GM12878 (cell line): ENCODE results near the gene KLHDC1. TPM values are rescaled to one million over a fixed set of nuclear protein-coding genes. Genes with fewer than 3 reads are reported as not detected.

Experiments used
- CBX5 ChIP-seq: sonication (generic); IDR thresholded peaks from 2 replicates; pipeline ENCODE4 v1.6.1; 2016; ENCODE audit warnings: low read depth, moderate library complexity, mild to moderate bottlenecking, inconsistent platforms
- DPF2 ChIP-seq: fragments of 450-650 bp; IDR thresholded peaks from 2 replicates; pipeline ENCODE4 v1.6.1; 2017; ENCODE audit warnings: mild to moderate bottlenecking
- EED ChIP-seq: sonication (generic); IDR thresholded peaks from 2 replicates; pipeline ENCODE4 v1.6.1; 2016; ENCODE audit warnings: antibody characterized with exemption, low read depth
- EGR1 ChIP-seq, 2 experiments: IDR thresholded peaks; 1 replicate in 1 of 2; 2 replicates in 1 of 2; pipeline ENCODE4 v1.6.1; 2011 to 2012; ENCODE audit warnings: low read depth in 2 of 2, low read length in 2 of 2, borderline replicate concordance in 1 of 2, mild to moderate bottlenecking in 1 of 2, moderate library complexity in 1 of 2
- EP300 ChIP-seq, 2 experiments: fragments of 150-350 bp in 1 of 2; IDR thresholded peaks; 2 replicates each; pipeline ENCODE4 v1.6.1; 2011 to 2012; ENCODE audit warnings: low read depth in 2 of 2, low read length in 2 of 2, borderline replicate concordance in 1 of 2, improper control_type of control experiment in 1 of 2, inconsistent platforms in 1 of 2; ENCODE audit not compliant: control insufficient read depth in 1 of 2
- ESRRA ChIP-seq: IDR thresholded peaks from 2 replicates; pipeline ENCODE4 v1.6.1; 2012; ENCODE audit warnings: mild to moderate bottlenecking, low read length, improper control_type of control experiment
- IKZF2 ChIP-seq, 2 experiments: fragments of 450-650 bp; IDR thresholded peaks; 2 replicates each; pipeline ENCODE4 v1.6.1; 2017; ENCODE audit warnings: mild to moderate bottlenecking in 2 of 2, moderate library complexity in 2 of 2
- MEF2B ChIP-seq: fragments of 450-650 bp; IDR thresholded peaks from 2 replicates; pipeline ENCODE4 v1.6.1; 2018; ENCODE audit warnings: mild to moderate bottlenecking, moderate library complexity; ENCODE audit not compliant: partially characterized antibody, poor library complexity, severe bottlenecking
- MTA3 ChIP-seq: IDR thresholded peaks from 2 replicates; pipeline ENCODE4 v1.6.1; 2012; ENCODE audit warnings: low read length, inconsistent platforms, borderline replicate concordance
- NFYB ChIP-seq: IDR thresholded peaks from 2 replicates; pipeline ENCODE4 v1.6.1; 2011; ENCODE audit warnings: low read depth, mild to moderate bottlenecking, low read length, improper control_type of control experiment, moderate library complexity; ENCODE audit not compliant: insufficient read depth
- NR2F1 ChIP-seq: fragments of 450-650 bp; conservative IDR thresholded peaks from 2 replicates; pipeline ENCODE4 v1.6.1; 2017; ENCODE audit warnings: mild to moderate bottlenecking
- PAX8 ChIP-seq: fragments of 450-650 bp; IDR thresholded peaks from 2 replicates; pipeline ENCODE4 v1.6.1; 2017; ENCODE audit warnings: mild to moderate bottlenecking, moderate library complexity
- POLR2AphosphoS2 ChIP-seq: IDR thresholded peaks from 2 replicates; pipeline ENCODE4 v1.6.1; 2011; ENCODE audit warnings: low read depth, mild to moderate bottlenecking, low read length, improper control_type of control experiment, moderate library complexity
- RCOR1 ChIP-seq: conservative IDR thresholded peaks from 2 replicates; pipeline ENCODE4 v1.6.1; 2012; ENCODE audit warnings: low read depth, low read length, improper control_type of control experiment
- SREBF1 ChIP-seq: IDR thresholded peaks from 2 replicates; pipeline ENCODE4 v1.6.1; 2012; ENCODE audit warnings: mild to moderate bottlenecking, low read length
- SRF ChIP-seq, 2 experiments: IDR thresholded peaks; 2 replicates each; pipeline ENCODE4 v1.6.1; 2011; ENCODE audit warnings: low read depth in 2 of 2, low read length in 2 of 2, mild to moderate bottlenecking in 1 of 2, moderate library complexity in 1 of 2
- STAT1 ChIP-seq: fragments of 450-650 bp; conservative IDR thresholded peaks from 2 replicates; pipeline ENCODE4 v1.6.1; 2014; ENCODE audit warnings: antibody characterized with exemption, mild to moderate bottlenecking
- polyA plus RNA-seq, 11 experiments: library from polyadenylated mRNA; depleted of rRNA in 4 of 11; unstranded in 6 of 11; stranded (reverse) in 5 of 11; fragments of >200 nt; fragmentation: Nextera tagmentation in 4 of 11; fragmentation: Illumina TruSeq in 1 of 11; extraction: Ambion mirVana in 4 of 11; extraction: Trizol in 1 of 11; gene quantifications; 1 replicate in 1 of 11; 2 replicates in 10 of 11; pipeline versions ENCODE4 v1.2.1 to v1.2.3, GENCODE V29; 2011 to 2016; ENCODE audit warnings: inconsistent platforms in 2 of 11, missing spikeins in 2 of 11, low read depth in 1 of 11
- total RNA-seq, 4 experiments: library from RNA; depleted of rRNA in 3 of 4; stranded (reverse); fragments of >200 nt in 3 of 4; fragmentation: Illumina TruSeq in 1 of 4; extraction: Trizol in 1 of 4; gene quantifications; 2 replicates each; pipeline versions ENCODE4 v1.2.1 to v1.2.3, GENCODE V29; 2013 to 2021
- TF ChIP-seq, protein P1 (sequence below): fragments of 150-350 bp; IDR thresholded peaks from 2 replicates; pipeline ENCODE4 v1.6.1; 2016; ENCODE audit warnings: low read depth, low read length
- TF ChIP-seq, protein P2 (sequence below): fragments of 450-650 bp; conservative IDR thresholded peaks from 2 replicates; pipeline ENCODE4 v1.6.1; 2017; ENCODE audit warnings: mild to moderate bottlenecking, moderate library complexity
- TF ChIP-seq, protein P3 (sequence below): fragments of 450-650 bp; formaldehyde crosslinking; IDR thresholded peaks from 2 replicates; pipeline ENCODE4 v1.5.0; 2022; ENCODE audit warnings: mild to moderate bottlenecking, missing genetic modification characterization
- TF ChIP-seq, protein P4 (sequence below): IDR thresholded peaks from 2 replicates; pipeline ENCODE4 v1.6.1; 2012; ENCODE audit warnings: low read depth, low read length, improper control_type of control experiment

KLHDC1 gene
- total and polyA plus RNA-seq, 10 of the 15 experiments (the other 5 are each of a cell fraction or from before 2014, with no cell fraction given): 0.22 to 0.98 (median 0.55) TPM

DNA sequence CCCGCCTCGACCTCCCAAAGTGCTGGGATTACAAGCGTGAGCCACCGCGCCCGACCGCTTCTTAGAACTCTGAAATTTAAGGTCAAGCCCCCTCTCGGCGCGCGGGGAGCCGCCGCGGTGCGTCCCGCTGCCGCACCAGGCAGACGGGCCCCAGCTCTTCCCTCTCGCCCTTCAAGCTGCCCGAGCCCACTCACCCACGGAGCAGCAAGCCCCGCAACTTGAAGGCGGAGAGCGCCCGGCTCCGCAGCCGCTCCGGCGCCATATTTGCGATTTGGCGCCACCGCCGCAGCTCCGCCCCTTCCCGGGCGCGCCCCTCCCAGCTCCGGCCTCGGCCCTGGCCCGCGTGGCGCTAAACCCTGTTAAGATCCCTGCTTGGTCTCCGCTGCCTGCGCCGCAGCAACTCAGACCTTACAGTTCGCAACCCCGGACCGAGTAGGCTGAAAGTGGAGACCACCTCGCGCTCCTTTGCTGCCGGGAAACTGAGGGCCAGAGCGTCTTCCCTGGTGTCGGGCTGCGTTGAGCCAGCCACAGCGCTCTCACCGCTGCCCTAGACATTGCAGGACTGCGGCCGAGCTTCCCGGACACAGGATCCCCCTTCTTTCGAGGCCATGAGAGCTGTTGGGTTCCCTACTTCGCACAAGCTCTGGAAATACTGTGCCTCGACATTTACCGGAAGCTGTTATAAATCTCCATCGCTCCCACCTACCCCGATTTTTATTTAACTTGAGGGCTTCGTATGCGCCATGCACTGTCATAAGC, 4.8 kb upstream of the KLHDC1 start, which contains the start of gene POLE2 (continued):
- TF ChIP-seq, protein P1, sequence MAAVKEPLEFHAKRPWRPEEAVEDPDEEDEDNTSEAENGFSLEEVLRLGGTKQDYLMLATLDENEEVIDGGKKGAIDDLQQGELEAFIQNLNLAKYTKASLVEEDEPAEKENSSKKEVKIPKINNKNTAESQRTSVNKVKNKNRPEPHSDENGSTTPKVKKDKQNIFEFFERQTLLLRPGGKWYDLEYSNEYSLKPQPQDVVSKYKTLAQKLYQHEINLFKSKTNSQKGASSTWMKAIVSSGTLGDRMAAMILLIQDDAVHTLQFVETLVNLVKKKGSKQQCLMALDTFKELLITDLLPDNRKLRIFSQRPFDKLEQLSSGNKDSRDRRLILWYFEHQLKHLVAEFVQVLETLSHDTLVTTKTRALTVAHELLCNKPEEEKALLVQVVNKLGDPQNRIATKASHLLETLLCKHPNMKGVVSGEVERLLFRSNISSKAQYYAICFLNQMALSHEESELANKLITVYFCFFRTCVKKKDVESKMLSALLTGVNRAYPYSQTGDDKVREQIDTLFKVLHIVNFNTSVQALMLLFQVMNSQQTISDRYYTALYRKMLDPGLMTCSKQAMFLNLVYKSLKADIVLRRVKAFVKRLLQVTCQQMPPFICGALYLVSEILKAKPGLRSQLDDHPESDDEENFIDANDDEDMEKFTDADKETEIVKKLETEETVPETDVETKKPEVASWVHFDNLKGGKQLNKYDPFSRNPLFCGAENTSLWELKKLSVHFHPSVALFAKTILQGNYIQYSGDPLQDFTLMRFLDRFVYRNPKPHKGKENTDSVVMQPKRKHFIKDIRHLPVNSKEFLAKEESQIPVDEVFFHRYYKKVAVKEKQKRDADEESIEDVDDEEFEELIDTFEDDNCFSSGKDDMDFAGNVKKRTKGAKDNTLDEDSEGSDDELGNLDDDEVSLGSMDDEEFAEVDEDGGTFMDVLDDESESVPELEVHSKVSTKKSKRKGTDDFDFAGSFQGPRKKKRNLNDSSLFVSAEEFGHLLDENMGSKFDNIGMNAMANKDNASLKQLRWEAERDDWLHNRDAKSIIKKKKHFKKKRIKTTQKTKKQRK: no peak
- TF ChIP-seq CBX5 (no peak), EGR1 (IDR thresholded peaks at IDR 0.05; ENCODE audit: borderline replicate concordance in 1 of 2, low read depth in 2 of 2, low read length in 2 of 2) (no peak), NFYB (no peak), IKZF2 (IDR thresholded peaks at IDR 0.05) (peak in 1 of 2 experiments; percentile 56; a peak in 2 of 4 replicates), STAT1 (no peak), EP300 (IDR thresholded peaks at IDR 0.05; ENCODE audit: borderline replicate concordance in 1 of 2, control insufficient read depth in 1 of 2, low read depth in 2 of 2, low read length in 2 of 2) (no peak), SREBF1 (no peak), DPF2 (0 out of 2 replicates have a peak, but pooled peaks have one; percentile 57), SRF (IDR thresholded peaks at IDR 0.05; ENCODE audit: low read depth in 2 of 2, low read length in 2 of 2) (no peak), POLR2AphosphoS2 (peak; percentile 20; the same call in 1 of the 2 replicates), MEF2B (no peak), EED (no peak), MTA3 (no peak), RCOR1 (no peak), NR2F1 (peak; percentile 76), ESRRA (no peak), PAX8 (no peak)
- TF ChIP-seq, protein P2, sequence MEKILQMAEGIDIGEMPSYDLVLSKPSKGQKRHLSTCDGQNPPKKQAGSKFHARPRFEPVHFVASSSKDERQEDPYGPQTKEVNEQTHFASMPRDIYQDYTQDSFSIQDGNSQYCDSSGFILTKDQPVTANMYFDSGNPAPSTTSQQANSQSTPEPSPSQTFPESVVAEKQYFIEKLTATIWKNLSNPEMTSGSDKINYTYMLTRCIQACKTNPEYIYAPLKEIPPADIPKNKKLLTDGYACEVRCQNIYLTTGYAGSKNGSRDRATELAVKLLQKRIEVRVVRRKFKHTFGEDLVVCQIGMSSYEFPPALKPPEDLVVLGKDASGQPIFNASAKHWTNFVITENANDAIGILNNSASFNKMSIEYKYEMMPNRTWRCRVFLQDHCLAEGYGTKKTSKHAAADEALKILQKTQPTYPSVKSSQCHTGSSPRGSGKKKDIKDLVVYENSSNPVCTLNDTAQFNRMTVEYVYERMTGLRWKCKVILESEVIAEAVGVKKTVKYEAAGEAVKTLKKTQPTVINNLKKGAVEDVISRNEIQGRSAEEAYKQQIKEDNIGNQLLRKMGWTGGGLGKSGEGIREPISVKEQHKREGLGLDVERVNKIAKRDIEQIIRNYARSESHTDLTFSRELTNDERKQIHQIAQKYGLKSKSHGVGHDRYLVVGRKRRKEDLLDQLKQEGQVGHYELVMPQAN: peak; percentile 92
- TF ChIP-seq, protein P3, sequence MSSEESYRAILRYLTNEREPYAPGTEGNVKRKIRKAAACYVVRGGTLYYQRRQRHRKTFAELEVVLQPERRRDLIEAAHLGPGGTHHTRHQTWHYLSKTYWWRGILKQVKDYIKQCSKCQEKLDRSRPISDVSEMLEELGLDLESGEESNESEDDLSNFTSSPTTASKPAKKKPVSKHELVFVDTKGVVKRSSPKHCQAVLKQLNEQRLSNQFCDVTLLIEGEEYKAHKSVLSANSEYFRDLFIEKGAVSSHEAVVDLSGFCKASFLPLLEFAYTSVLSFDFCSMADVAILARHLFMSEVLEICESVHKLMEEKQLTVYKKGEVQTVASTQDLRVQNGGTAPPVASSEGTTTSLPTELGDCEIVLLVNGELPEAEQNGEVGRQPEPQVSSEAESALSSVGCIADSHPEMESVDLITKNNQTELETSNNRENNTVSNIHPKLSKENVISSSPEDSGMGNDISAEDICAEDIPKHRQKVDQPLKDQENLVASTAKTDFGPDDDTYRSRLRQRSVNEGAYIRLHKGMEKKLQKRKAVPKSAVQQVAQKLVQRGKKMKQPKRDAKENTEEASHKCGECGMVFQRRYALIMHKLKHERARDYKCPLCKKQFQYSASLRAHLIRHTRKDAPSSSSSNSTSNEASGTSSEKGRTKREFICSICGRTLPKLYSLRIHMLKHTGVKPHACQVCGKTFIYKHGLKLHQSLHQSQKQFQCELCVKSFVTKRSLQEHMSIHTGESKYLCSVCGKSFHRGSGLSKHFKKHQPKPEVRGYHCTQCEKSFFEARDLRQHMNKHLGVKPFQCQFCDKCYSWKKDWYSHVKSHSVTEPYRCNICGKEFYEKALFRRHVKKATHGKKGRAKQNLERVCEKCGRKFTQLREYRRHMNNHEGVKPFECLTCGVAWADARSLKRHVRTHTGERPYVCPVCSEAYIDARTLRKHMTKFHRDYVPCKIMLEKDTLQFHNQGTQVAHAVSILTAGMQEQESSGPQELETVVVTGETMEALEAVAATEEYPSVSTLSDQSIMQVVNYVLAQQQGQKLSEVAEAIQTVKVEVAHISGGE (CRISPR knock-in tag): no peak
- TF ChIP-seq, protein P4, sequence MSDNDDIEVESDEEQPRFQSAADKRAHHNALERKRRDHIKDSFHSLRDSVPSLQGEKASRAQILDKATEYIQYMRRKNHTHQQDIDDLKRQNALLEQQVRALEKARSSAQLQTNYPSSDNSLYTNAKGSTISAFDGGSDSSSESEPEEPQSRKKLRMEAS: peak; percentile 80
